Coronary artery (tissue), 2 donors: ENCODE results near the gene LRRC8B.

Experiments
- DNase-seq: peaks from one replicate; pipeline ENCODE4 v3.0.0-alpha.2; 2017; ENCODE audit warnings: low spot score
- H3K27ac ChIP-seq, 2 donors: fragments of 200-600 bp; sonication (generic); one replicate each; pipeline ENCODE4 v1.5.1; 2016 to 2019
- H3K4me3 ChIP-seq: fragments of 200-600 bp; sonication (generic); 2 replicates; pipeline ENCODE4 v1.5.1; 2016; ENCODE audit warnings: mild to moderate bottlenecking, moderate library complexity
- CTCF ChIP-seq: fragments of 200-600 bp; sonication (generic); IDR thresholded peaks from one replicate; pipeline ENCODE4 v1.5.1; 2019; ENCODE audit warnings: antibody characterized with exemption

The LRRC8B gene

DNA sequence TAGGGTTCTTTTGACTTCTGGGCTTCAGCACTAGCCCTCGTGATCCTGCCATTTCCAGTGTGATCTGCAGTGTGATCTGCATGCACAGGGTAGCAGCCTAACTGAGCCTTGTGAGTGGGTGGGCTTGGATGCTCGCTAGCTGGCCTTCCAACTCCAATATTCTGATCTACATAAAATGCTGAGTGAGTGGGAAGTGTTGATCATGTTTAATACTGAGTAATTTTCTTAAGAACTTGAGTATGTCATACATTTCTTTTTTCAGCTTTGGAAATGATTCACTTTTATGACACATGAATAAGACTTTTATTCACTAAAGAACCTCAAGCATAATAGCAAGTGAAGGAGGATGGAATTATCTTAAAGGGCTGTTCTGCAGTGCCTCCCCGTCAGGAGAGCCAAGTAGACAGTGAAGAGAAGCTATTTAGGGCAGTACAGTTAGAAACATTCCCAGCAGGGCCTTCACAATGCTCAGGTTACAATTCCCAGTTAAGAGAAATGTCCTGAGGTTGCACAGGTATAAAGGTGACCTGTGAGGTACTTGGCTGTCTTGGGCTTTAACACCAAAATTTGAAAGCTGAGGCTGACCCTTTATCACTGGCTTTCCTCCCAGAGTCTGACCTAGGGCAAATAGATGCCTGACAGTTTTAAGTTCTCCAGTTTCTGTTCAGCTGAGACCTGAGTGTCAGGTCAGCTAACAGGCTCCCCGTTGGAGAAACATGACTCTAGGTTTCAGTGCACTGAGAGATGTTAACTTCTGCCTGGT is 79.2 kb downstream of the LRRC8B start:
- Histone ChIP-seq H3K27ac (no peak overlapping the region), H3K4me3 (no peak overlapping the region)
- no peak for TF ChIP-seq CTCF
- DNase-seq = no peak

DNA sequence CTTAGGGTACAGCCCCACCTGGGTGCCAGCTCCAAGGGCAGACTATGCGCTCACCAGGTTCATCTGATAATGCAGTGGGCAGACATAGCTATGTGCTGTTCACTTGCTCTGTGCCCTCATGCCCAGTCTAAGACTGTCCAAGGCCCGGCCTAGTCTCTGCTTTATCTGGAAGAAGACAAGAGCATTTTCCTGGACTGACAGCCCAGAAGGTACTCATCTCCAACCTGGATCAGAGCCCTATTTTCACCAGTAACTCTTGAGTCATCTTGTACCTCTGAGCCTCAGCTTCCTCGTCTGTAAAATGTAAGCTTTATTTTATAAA is 79.7 kb downstream of the LRRC8B start:
- Histone ChIP-seq H3K27ac (no peak overlapping the region), H3K4me3 (no peak overlapping the region)
- DNase-seq = no peak
- no peak for TF ChIP-seq CTCF

- H3K4me3 ChIP-seq = no peak overlapping the region
- TF ChIP-seq CTCF = no peak
- DNase-seq = no peak
- H3K27ac ChIP-seq = no peak overlapping the region
Measured at GRCh38 chr1:89605692-89606091, 81.1 kb downstream of the LRRC8B start.

- H3K27ac ChIP-seq = no peak overlapping the region
- no peak for DNase-seq
- H3K4me3 ChIP-seq = no peak overlapping the region
- TF ChIP-seq CTCF = no peak
Measured at GRCh38 chr1:89606227-89606980, 81.8 kb downstream of the LRRC8B start.

- H3K27ac ChIP-seq = no peak overlapping the region
- no peak for DNase-seq
- TF ChIP-seq CTCF = no peak
- H3K4me3 ChIP-seq = no peak overlapping the region
Measured at GRCh38 chr1:89607156-89607555, 82.5 kb downstream of the LRRC8B start.

- no peak for TF ChIP-seq CTCF
- Histone ChIP-seq H3K27ac (peak overlapping the region in 1 of 2 donors; percentile 46), H3K4me3 (no peak overlapping the region)
- no peak for DNase-seq
Measured at GRCh38 chr1:89607586-89608318, 83.1 kb downstream of the LRRC8B start.
